ENCODE measurements around the gene CNGA2. TPM values are rescaled to one million over a fixed set of nuclear protein-coding genes. Genes with fewer than 3 reads are reported as not detected.

The CNGA2 gene
- total and polyA plus RNA-seq, 2 donors (not counting 3 experiments of a cell fraction or from before 2014, with no cell fraction given) = not detected

DNA sequence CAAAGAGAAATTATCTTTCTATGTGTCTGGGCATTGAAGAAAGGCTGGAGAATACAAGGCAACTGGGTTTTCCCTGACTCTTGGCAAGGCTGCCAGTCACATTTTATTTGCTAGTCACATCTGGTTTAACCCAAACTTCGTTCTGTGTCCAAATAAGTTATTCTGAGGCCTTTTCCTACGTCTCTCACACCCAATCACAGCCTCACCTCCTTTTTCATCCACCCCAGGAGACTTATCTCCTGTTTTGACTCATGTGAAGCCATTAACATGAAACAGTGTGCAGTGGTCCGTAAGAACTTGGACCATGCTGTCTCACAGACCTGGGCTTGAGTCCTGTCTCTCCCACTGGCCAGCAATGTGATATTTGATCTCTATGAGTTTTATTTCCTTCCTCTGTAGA, 59.3 kb downstream of the CNGA2 start:
- H3K9ac ChIP-seq (replicated peaks; ENCODE audit: extremely low read depth, insufficient read depth, low read length) = no peak overlapping the region
- no peaks in the 10 kb centered on the region for H3K9me3 ChIP-seq (replicated peaks; ENCODE audit: control insufficient read depth, insufficient read depth, low read length)
- H3K4me2 ChIP-seq (ENCODE audit: insufficient read depth, low read length) = no peak overlapping the region
- no peaks in the 10 kb centered on the region for H3K4me1 ChIP-seq (ENCODE audit: control insufficient read depth, extremely low read depth, insufficient read depth, low read length)
- DNase-seq (ENCODE audit: low read depth, low spot score) (no peak), FAIRE-seq (no peak)
- no peak overlapping the region for H3K27ac ChIP-seq (ENCODE audit: insufficient read depth, low read depth, low read length)
- no peak overlapping the region for H3K4me3 ChIP-seq (replicated peaks in 1 of 3; ENCODE audit: insufficient read depth in 1 of 3, low read depth in 1 of 3, low read length in 3 of 3)
- dilution Hi-C loops (cut with MboI; ENCODE audit: extremely low pct_ligation_motif_present, low sequenced_read_pairs) = no loop called here
- H2AFZ ChIP-seq (ENCODE audit: low read depth, low read length) = no peak overlapping the region
- intact Hi-C loops (cut with micrococcal nuclease) = no loop called here
- ChIA-PET CTCF (no interaction called here), POLR2A (no interaction called here)
- no peaks in the 10 kb centered on the region for H3K36me3 ChIP-seq (ENCODE audit: control insufficient read depth in 2 of 2, extremely low read depth in 1 of 2, insufficient read depth in 2 of 2, low read length in 2 of 2)
- no TSS peak for BruUV-seq (replicated peaks)
- H4K20me1 ChIP-seq (replicated peaks; ENCODE audit: control insufficient read depth, extremely low read depth, insufficient read depth, low read length) = no peaks in the 10 kb centered on the region
- H3K27me3 ChIP-seq (ENCODE audit: control insufficient read depth in 2 of 2, insufficient read depth in 2 of 2, low read length in 2 of 2) = no peaks in the 10 kb centered on the region
- H3K79me2 ChIP-seq (ENCODE audit: control insufficient read depth, insufficient read depth, low read length) = no peaks in the 10 kb centered on the region
- TF ChIP-seq EZH2 (IDR thresholded peaks at IDR 0.05; ENCODE audit: borderline replicate concordance, low read depth, low read length, severe bottlenecking) = no peak
- TF ChIP-seq POLR2AphosphoS5 (IDR thresholded peaks at IDR 0.05; ENCODE audit: insufficient read depth, low read depth, low read length) = no peak
- no peak for TF ChIP-seq FOS (IDR thresholded peaks at IDR 0.05; ENCODE audit: borderline replicate concordance, insufficient read depth, low read length)
- TF ChIP-seq, protein P1, sequence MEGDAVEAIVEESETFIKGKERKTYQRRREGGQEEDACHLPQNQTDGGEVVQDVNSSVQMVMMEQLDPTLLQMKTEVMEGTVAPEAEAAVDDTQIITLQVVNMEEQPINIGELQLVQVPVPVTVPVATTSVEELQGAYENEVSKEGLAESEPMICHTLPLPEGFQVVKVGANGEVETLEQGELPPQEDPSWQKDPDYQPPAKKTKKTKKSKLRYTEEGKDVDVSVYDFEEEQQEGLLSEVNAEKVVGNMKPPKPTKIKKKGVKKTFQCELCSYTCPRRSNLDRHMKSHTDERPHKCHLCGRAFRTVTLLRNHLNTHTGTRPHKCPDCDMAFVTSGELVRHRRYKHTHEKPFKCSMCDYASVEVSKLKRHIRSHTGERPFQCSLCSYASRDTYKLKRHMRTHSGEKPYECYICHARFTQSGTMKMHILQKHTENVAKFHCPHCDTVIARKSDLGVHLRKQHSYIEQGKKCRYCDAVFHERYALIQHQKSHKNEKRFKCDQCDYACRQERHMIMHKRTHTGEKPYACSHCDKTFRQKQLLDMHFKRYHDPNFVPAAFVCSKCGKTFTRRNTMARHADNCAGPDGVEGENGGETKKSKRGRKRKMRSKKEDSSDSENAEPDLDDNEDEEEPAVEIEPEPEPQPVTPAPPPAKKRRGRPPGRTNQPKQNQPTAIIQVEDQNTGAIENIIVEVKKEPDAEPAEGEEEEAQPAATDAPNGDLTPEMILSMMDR (IDR thresholded peaks at IDR 0.05; ENCODE audit: extremely low read depth in 1 of 2, insufficient read depth in 1 of 2, low read depth in 1 of 2, low read length in 2 of 2) = no peak
- no peak for TF ChIP-seq MYC (IDR thresholded peaks at IDR 0.05; ENCODE audit: low read depth, low read length)
- TF ChIP-seq POLR2A (IDR thresholded peaks at IDR 0.05; ENCODE audit: low read depth, low read length) = no peak
- no peak for TF ChIP-seq GATA2 (IDR thresholded peaks at IDR 0.05; ENCODE audit: insufficient read depth, insufficient read length, low read depth, low read length)
- TF ChIP-seq, protein P2, sequence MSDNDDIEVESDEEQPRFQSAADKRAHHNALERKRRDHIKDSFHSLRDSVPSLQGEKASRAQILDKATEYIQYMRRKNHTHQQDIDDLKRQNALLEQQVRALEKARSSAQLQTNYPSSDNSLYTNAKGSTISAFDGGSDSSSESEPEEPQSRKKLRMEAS (IDR thresholded peaks at IDR 0.05; ENCODE audit: insufficient read depth, insufficient read length) = no peak
- TF ChIP-seq JUN (IDR thresholded peaks at IDR 0.05; ENCODE audit: borderline replicate concordance, insufficient read depth, insufficient read length, low read depth) = no peak
- H3K9me1 ChIP-seq (replicated peaks; ENCODE audit: control insufficient read depth, extremely low read depth, insufficient read depth, low read length) = no peaks in the 10 kb centered on the region

Other genes with a start within 250 kb of the CNGA2 start
- gene PASD1, start 171.1 kb upstream of the CNGA2 start, total RNA-seq = not detected in 2 replicates
- gene PASD1, start 171.1 kb upstream of the CNGA2 start, polyA plus RNA-seq = not detected in 2 replicates
- gene PRRG3, start 39.3 kb upstream of the CNGA2 start, total RNA-seq = not detected in 2 replicates
- gene PRRG3, start 39.3 kb upstream of the CNGA2 start, polyA plus RNA-seq = not detected in 2 replicates
- not detected in 2 replicates for gene FATE1, start 18.7 kb upstream of the CNGA2 start, total RNA-seq
- not detected in 2 replicates for gene FATE1, start 18.7 kb upstream of the CNGA2 start, polyA plus RNA-seq
- gene MAGEA4, start 178.1 kb downstream of the CNGA2 start, total RNA-seq = not detected in 2 replicates
- gene MAGEA4, start 178.1 kb downstream of the CNGA2 start, polyA plus RNA-seq = not detected in 2 replicates
- gene GABRE, start 239.9 kb downstream of the CNGA2 start, total RNA-seq = 6.1 and 20.2 TPM in 2 replicates
- gene GABRE, start 239.9 kb downstream of the CNGA2 start, polyA plus RNA-seq = 29.8 and 33.4 TPM in 2 replicates